ENCODE measurements around the gene NUDT13. TPM values are rescaled to one million over a fixed set of nuclear protein-coding genes. Genes with fewer than 3 reads are reported as not detected.

The NUDT13 gene
- total and polyA plus RNA-seq, 2 of the 8 experiments (the other 6 are each of a cell fraction or from before 2014, with no cell fraction given): 1.5 to 1.9 TPM

GRCh38 chr10:73096041-73096448 is 14.2 kb upstream of the NUDT13 start (continued):
- TF ChIP-seq EZH2 (IDR thresholded peaks at IDR 0.05; ENCODE audit: low read depth, low read length, severe bottlenecking): no peak
- TF ChIP-seq, protein P1, sequence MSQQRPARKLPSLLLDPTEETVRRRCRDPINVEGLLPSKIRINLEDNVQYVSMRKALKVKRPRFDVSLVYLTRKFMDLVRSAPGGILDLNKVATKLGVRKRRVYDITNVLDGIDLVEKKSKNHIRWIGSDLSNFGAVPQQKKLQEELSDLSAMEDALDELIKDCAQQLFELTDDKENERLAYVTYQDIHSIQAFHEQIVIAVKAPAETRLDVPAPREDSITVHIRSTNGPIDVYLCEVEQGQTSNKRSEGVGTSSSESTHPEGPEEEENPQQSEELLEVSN (IDR thresholded peaks at IDR 0.05): peak; percentile 39; the same call in 1 of the 2 replicates
